ENCODE measurements around the gene FRAS1.
"Not testable (repeated sequence)": the region's sequence is repeated elsewhere in the genome, so short reads cannot be mapped to it uniquely, and the experiment has no call there.

The FRAS1 gene

GRCh38 chr4:78075986-78076385 is 18.9 kb downstream of the FRAS1 start:
- DNase-seq (ENCODE audit: low spot score in 2 of 2): no peak
- H3K27ac Mint-ChIP-seq: no peak overlapping the region
- no peaks in the 10 kb centered on the region for H3K36me3 Mint-ChIP-seq
- H3K4me1 Mint-ChIP-seq: no peaks in the 10 kb centered on the region
- no peaks in the 10 kb centered on the region for H3K9me3 Mint-ChIP-seq
- no peak for ATAC-seq
- H3K4me3 Mint-ChIP-seq: no peak overlapping the region

- DNase-seq (ENCODE audit: low spot score in 2 of 2): no peak
- Mint-ChIP-seq H3K9me3 (no peaks in the 10 kb centered on the region), H3K27ac (no peak overlapping the region), H3K36me3 (no peaks in the 10 kb centered on the region), H3K4me3 (no peak overlapping the region), H3K4me1 (no peaks in the 10 kb centered on the region)
- ATAC-seq: no peak
Observed at GRCh38 chr4:78078101-78078500, 21.0 kb downstream of the FRAS1 start.

- Mint-ChIP-seq H3K4me1 (no peaks in the 10 kb centered on the region), H3K4me3 (no peak overlapping the region), H3K9me3 (no peaks in the 10 kb centered on the region), H3K27ac (no peak overlapping the region), H3K36me3 (no peaks in the 10 kb centered on the region)
- no peak for DNase-seq (ENCODE audit: low spot score in 2 of 2)
- no peak for ATAC-seq
Observed at GRCh38 chr4:78079726-78080430, 22.8 kb downstream of the FRAS1 start.

- Mint-ChIP-seq H3K9me3 (peaks cover 4% of the 10 kb centered on the region), H3K36me3 (no peaks in the 10 kb centered on the region), H3K4me1 (no peaks in the 10 kb centered on the region), H3K4me3 (no peak overlapping the region), H3K27ac (no peak overlapping the region)
- no peak for ATAC-seq
- DNase-seq (ENCODE audit: low spot score in 2 of 2): no peak
Observed at GRCh38 chr4:78081541-78081940, 24.4 kb downstream of the FRAS1 start.

- H3K27ac Mint-ChIP-seq: no peak overlapping the region
- H3K36me3 Mint-ChIP-seq: no peaks in the 10 kb centered on the region
- H3K4me3 Mint-ChIP-seq: no peak overlapping the region
- H3K4me1 Mint-ChIP-seq: no peaks in the 10 kb centered on the region
- ATAC-seq (no peak), DNase-seq (ENCODE audit: low spot score in 2 of 2) (no peak)
- peaks cover 4% of the 10 kb centered on the region for H3K9me3 Mint-ChIP-seq
Observed at GRCh38 chr4:78083035-78083434, 25.9 kb downstream of the FRAS1 start.

GRCh38 chr4:78091534-78091933 is 34.4 kb downstream of the FRAS1 start:
- H3K9me3 Mint-ChIP-seq: no peaks in the 10 kb centered on the region
- no peaks in the 10 kb centered on the region for H3K36me3 Mint-ChIP-seq
- H3K4me1 Mint-ChIP-seq: no peaks in the 10 kb centered on the region
- H3K27ac Mint-ChIP-seq: no peak overlapping the region
- ATAC-seq (no peak), DNase-seq (ENCODE audit: low spot score in 2 of 2) (no peak)
- H3K4me3 Mint-ChIP-seq: no peak overlapping the region

- H3K4me1 Mint-ChIP-seq; DNase-seq (ENCODE audit: low spot score in 2 of 2); H3K27ac Mint-ChIP-seq; ATAC-seq; H3K4me3 Mint-ChIP-seq; H3K9me3 Mint-ChIP-seq; H3K36me3 Mint-ChIP-seq: not testable (repeated sequence)
Observed at GRCh38 chr4:78092350-78092749, 35.2 kb downstream of the FRAS1 start.

- no peak for ATAC-seq
- DNase-seq (ENCODE audit: low spot score in 2 of 2): no peak
- Mint-ChIP-seq H3K9me3 (no peaks in the 10 kb centered on the region), H3K27ac (no peak overlapping the region), H3K36me3 (no peaks in the 10 kb centered on the region), H3K4me1 (no peaks in the 10 kb centered on the region), H3K4me3 (no peak overlapping the region)
Observed at GRCh38 chr4:78092850-78093249, 35.7 kb downstream of the FRAS1 start.

- no peak overlapping the region for H3K27ac Mint-ChIP-seq
- DNase-seq (ENCODE audit: low spot score in 2 of 2) (no peak), ATAC-seq (no peak)
- no peaks in the 10 kb centered on the region for H3K4me1 Mint-ChIP-seq
- H3K9me3 Mint-ChIP-seq: no peaks in the 10 kb centered on the region
- no peak overlapping the region for H3K4me3 Mint-ChIP-seq
- no peaks in the 10 kb centered on the region for H3K36me3 Mint-ChIP-seq
Observed at GRCh38 chr4:78095081-78095480, 38.0 kb downstream of the FRAS1 start.

GRCh38 chr4:78099058-78099457 is 41.9 kb downstream of the FRAS1 start:
- DNase-seq (ENCODE audit: low spot score in 2 of 2): no peak

GRCh38 chr4:78100060-78100459 is 42.9 kb downstream of the FRAS1 start:
- no peak overlapping the region for H3K27ac Mint-ChIP-seq

More at GRCh38 chr4:78099058-78099457, 41.9 kb downstream of the FRAS1 start:
- Mint-ChIP-seq H3K27ac (no peak overlapping the region), H3K4me1 (no peaks in the 10 kb centered on the region), H3K9me3 (no peaks in the 10 kb centered on the region), H3K36me3 (no peaks in the 10 kb centered on the region), H3K4me3 (no peak overlapping the region)
- ATAC-seq: no peak

GRCh38 chr4:78119698-78120097 is 62.6 kb downstream of the FRAS1 start:
- H3K4me1 Mint-ChIP-seq: no peaks in the 10 kb centered on the region

More at GRCh38 chr4:78100060-78100459, 42.9 kb downstream of the FRAS1 start:
- no peak for DNase-seq (ENCODE audit: low spot score in 2 of 2)
- no peaks in the 10 kb centered on the region for H3K4me1 Mint-ChIP-seq
- no peak for ATAC-seq
- no peaks in the 10 kb centered on the region for H3K9me3 Mint-ChIP-seq
- no peak overlapping the region for H3K4me3 Mint-ChIP-seq
- H3K36me3 Mint-ChIP-seq: no peaks in the 10 kb centered on the region

GRCh38 chr4:78120144-78120880 is 63.2 kb downstream of the FRAS1 start:
- H3K4me3 Mint-ChIP-seq: no peak overlapping the region
- H3K4me1 Mint-ChIP-seq: no peaks in the 10 kb centered on the region
- no peak for ATAC-seq
- DNase-seq (ENCODE audit: low spot score in 2 of 2): no peak
- no peaks in the 10 kb centered on the region for H3K36me3 Mint-ChIP-seq
- H3K9me3 Mint-ChIP-seq: peaks cover 3% of the 10 kb centered on the region
- H3K27ac Mint-ChIP-seq: no peak overlapping the region

More at GRCh38 chr4:78119698-78120097, 62.6 kb downstream of the FRAS1 start:
- Mint-ChIP-seq H3K27ac (no peak overlapping the region), H3K4me3 (no peak overlapping the region), H3K9me3 (peaks cover 3% of the 10 kb centered on the region), H3K36me3 (no peaks in the 10 kb centered on the region)
- ATAC-seq (no peak), DNase-seq (ENCODE audit: low spot score in 2 of 2) (no peak)

- H3K36me3 Mint-ChIP-seq: no peaks in the 10 kb centered on the region
- H3K27ac Mint-ChIP-seq: no peak overlapping the region
- H3K4me1 Mint-ChIP-seq: no peaks in the 10 kb centered on the region
- DNase-seq (ENCODE audit: low spot score in 2 of 2) (no peak), ATAC-seq (no peak)
- H3K9me3 Mint-ChIP-seq: no peaks in the 10 kb centered on the region
- H3K4me3 Mint-ChIP-seq: no peak overlapping the region
Observed at GRCh38 chr4:78121338-78121904, 64.3 kb downstream of the FRAS1 start.

GRCh38 chr4:78125834-78126331 is 68.8 kb downstream of the FRAS1 start:
- H3K9me3 Mint-ChIP-seq: peaks cover 11% of the 10 kb centered on the region
- DNase-seq (ENCODE audit: low spot score in 2 of 2); H3K36me3 Mint-ChIP-seq; H3K4me1 Mint-ChIP-seq; H3K27ac Mint-ChIP-seq; H3K4me3 Mint-ChIP-seq; ATAC-seq: not testable (repeated sequence)

All from stimulated activated effector memory CD8-positive, alpha-beta T cell treated with anti-CD3 and anti-CD28 coated beads, Interleukin-12 subunit alpha, Interleukin-12 subunit beta, amount 100 ng/mL, for 72 hours (primary cell).